AG10803 (cell line): Measurements from ENCODE around the gene SGPL1.

ENCODE experiments used
- DNase-seq: peaks from one replicate; pipeline ENCODE4 v3.0.0; 2010; ENCODE audit warnings: low read depth
- H3K4me3 ChIP-seq: 2 replicates; pipeline ENCODE4 v1.5.1; 2011; ENCODE audit warnings: mild to moderate bottlenecking, low read length, control low read depth
- TF ChIP-seq, protein P1 (sequence below): conservative IDR thresholded peaks from 2 replicates; pipeline ENCODE4 v1.5.1; 2011; ENCODE audit warnings: mild to moderate bottlenecking, low read length, control low read depth, inconsistent platforms

Gene SGPL1

DNA sequence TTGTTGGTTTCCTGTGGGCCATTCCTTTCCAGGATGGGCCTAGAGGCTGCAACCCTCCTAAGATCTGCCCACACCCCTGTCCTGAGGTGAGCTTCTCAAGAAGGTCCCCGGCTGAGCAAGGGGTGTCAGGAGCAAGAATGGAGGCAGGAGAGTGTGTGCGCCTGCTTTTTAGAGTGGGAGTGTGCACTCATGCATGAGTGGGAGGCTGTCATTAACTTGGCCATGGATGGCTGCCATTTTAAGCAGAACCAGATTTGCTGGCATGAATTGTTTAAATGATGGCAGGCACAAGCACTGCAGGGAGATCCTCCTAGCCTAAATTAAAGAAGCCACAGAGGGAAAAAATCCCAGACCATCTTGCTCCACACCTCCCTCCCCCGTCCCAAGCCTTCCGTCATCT, 2.9 kb upstream of the SGPL1 start:
- TF ChIP-seq, protein P1, sequence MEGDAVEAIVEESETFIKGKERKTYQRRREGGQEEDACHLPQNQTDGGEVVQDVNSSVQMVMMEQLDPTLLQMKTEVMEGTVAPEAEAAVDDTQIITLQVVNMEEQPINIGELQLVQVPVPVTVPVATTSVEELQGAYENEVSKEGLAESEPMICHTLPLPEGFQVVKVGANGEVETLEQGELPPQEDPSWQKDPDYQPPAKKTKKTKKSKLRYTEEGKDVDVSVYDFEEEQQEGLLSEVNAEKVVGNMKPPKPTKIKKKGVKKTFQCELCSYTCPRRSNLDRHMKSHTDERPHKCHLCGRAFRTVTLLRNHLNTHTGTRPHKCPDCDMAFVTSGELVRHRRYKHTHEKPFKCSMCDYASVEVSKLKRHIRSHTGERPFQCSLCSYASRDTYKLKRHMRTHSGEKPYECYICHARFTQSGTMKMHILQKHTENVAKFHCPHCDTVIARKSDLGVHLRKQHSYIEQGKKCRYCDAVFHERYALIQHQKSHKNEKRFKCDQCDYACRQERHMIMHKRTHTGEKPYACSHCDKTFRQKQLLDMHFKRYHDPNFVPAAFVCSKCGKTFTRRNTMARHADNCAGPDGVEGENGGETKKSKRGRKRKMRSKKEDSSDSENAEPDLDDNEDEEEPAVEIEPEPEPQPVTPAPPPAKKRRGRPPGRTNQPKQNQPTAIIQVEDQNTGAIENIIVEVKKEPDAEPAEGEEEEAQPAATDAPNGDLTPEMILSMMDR = no peak
- DNase-seq = no peak
- no peak overlapping the region for H3K4me3 ChIP-seq

DNA sequence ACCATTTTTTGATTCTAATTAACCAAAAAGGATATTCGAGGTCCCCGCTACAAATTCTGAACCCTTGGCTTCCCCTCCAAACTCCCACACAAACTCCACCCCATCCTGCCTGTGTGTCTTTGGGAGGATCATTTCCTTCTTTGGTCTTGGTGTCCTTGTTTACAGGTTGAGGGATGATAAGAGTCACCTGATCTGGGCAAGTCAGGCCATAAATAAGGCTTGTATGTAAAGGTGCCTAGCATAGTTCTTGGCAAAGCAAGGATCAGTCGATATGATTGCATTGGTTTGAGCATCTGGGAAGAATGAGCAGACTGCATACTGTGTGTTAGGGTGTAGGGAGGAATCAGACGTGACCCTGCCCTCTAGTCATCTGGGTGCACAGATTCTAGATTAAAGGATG, 1.6 kb upstream of the SGPL1 start:
- no peak overlapping the region for H3K4me3 ChIP-seq
- TF ChIP-seq, protein P1 = no peak
- no peak for DNase-seq

DNA sequence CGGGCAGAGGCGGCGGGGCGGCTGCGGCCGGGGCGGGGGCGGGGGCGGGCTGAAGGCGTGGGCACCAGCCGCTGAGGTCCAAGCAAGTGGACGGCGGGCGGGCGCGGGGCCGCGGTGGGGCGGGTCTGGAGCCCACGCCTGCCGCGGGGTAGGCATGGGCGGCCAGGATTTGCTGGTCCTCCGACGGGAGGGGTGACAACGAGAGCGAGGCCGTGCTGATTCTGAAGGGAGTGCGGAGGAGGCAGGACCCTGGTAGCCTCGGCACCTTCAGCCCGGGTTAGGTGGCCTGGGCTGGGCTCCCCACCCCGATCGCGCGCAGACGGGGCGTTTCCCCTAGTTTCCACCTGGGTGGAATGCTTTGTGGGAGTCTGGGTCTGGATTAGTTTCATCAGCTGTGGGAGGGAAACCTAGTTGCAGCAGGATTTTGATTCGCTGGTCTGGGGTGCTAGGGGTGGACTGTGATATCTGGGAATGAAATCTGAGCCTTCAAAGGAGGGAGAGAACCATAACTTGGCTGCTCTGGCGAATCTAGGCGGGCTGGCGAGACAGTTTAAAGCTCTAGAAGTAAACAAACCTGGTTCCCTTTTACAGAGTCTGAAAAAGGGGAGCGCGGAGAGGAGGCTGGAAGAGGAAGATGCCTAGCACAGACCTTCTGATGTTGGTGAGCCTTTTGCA, 609 bp downstream of the SGPL1 start:
- TF ChIP-seq, protein P1 = no peak
- DNase-seq = peak; percentile 87
- peak overlapping the region; percentile 91 for H3K4me3 ChIP-seq

DNA sequence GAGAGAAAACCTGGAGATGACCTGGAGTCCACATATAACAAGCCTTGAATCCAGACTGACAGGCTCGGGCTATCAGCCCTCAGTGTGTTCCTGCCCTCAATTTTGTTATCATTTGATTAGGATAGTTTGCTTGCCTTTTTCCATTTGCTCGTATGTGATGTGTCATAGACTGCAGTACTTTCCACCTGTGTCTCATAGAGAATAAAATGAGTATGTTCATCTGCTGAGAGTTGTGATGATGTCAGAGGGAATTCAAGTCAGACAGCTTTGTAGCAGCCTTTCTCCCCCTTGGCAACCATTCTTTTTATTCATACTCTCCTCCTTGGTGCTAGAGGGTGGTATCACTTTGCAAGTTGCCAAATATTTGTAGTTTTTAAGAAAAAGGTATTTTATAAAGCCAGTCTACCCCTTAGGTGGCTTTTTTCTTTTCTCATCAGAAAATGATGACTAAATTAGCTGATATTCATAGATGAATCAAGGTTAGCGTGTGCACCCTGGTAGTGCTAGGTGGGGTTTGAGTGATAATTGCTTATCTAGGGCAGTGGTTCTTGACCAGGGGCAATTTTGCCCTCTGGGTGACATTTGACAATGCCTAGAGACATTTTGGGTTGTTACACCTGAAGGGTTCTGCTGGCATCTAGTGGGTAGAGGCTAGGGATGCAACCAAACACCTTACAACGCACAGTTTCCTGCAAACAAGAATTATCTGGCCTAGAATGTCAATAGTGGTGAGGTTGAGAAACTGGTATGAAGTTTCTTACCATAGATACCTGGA, 5.4 kb downstream of the SGPL1 start:
- TF ChIP-seq, protein P1 = no peak
- H3K4me3 ChIP-seq = no peak overlapping the region
- DNase-seq = no peak

DNA sequence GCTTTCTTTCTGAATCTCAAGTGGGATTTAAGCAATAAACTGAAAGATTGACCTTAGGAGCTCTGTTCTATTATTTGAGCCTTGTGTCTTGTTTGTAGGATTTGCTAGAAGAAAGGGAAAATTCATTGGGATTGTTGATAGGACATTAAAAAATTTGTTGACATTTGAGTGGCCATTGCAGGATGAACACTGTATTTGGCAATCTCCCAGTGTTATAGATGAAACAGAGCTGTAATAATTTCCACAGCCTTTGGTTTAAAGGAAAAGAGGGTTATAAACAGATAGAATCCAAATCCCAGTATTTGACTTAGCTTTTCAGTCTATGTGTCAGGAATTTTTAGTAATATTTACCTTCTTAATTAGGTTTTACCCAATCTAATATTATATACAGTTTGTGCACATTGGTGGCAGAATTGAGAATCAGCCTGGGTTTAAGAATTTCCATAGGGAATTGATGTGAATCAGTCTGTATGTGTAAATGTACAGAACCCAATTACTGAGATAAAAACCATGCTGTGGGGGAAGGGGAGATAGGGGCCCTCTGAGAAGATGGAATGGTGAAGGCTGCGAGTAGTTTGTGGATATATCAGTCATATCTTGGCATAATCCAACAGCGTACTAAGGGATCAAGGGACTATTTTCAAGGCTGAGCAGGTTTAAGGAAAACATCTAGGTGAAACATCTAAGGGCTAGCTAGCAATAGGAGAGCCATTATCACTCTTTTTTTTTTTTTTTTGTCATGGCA, 6.5 kb downstream of the SGPL1 start:
- DNase-seq = no peak
- TF ChIP-seq, protein P1 = no peak
- no peak overlapping the region for H3K4me3 ChIP-seq

DNA sequence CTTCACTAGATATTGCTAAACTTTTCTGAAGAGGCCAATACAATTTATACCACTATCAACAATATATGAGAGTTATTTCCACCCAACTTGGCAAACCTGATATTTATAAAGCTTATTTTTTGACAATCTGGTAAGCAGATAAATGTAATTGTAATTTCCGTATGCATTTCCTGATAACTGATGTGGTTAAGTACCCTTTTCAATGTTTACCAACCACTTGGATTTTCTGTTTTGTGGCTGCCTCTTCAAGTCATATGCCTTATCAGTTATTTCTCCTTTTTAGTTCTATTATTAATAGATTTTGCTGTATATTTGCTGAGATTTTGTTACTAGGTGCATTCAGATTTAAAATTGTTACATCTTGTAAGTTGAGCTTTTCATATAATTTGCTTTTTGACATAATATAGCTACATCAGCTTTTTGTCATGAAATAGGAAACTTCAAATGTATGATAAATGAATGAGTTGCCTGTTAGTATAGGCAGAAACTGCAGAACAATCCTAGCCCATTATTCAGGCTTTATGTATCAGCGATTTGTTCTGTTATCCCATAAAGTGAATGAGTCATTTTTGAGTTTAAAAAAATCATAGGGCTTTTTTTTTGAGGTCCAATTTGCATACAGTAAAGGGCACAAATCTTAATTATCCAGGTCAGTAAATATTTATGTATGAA, 11.5 kb downstream of the SGPL1 start:
- no peak for DNase-seq
- H3K4me3 ChIP-seq = no peak overlapping the region
- TF ChIP-seq, protein P1 = no peak
